Calu3 (cell line): ENCODE data around the gene IFITM1. TPM values are rescaled to one million over a fixed set of nuclear protein-coding genes. Genes with fewer than 3 reads are reported as not detected.

Source experiments
- BruUV-seq: library from RNA; stranded (reverse); fragments of 400-500 nt; replicated peaks from 2 replicates; lab custom pipeline; 2021; lab: Mats Ljungman, UMichigan
- CTCF ChIA-PET: fragments of 300-600 bp; sonication (Branson Sonifier 250); formaldehyde crosslinking; loops from one replicate; lab custom pipeline; 2022; ENCODE audit warnings: antibody characterized with exemption; lab: Charles Lee
- DNase-seq: peaks from one replicate; pipeline ENCODE4 v3.0.0; 2022
- H3K27ac Mint-ChIP-seq: one replicate; pipeline ENCODE4 v1.8.0; 2022; ENCODE audit warnings: mixed read lengths; ENCODE audit not compliant: unreplicated experiment
- H3K27me3 Mint-ChIP-seq: one replicate; pipeline ENCODE4 v1.8.0; 2022; ENCODE audit warnings: mixed read lengths; ENCODE audit not compliant: unreplicated experiment
- H3K36me3 Mint-ChIP-seq: one replicate; pipeline ENCODE4 v1.8.0; 2022; ENCODE audit warnings: mild to moderate bottlenecking, moderate library complexity, mixed read lengths; ENCODE audit not compliant: insufficient read depth, unreplicated experiment
- H3K4me1 Mint-ChIP-seq: one replicate; pipeline ENCODE4 v1.8.0; 2022; ENCODE audit warnings: mild to moderate bottlenecking, low read depth, mixed read lengths; ENCODE audit not compliant: unreplicated experiment
- H3K4me3 Mint-ChIP-seq: one replicate; pipeline ENCODE4 v1.8.0; 2022; ENCODE audit warnings: mild to moderate bottlenecking, low read depth, moderate library complexity, mixed read lengths; ENCODE audit not compliant: unreplicated experiment
- H3K9me3 Mint-ChIP-seq: one replicate; pipeline ENCODE4 v1.8.0; 2022; ENCODE audit warnings: low read depth, mixed read lengths; ENCODE audit not compliant: unreplicated experiment
- intact Hi-C: fragments of 100-400 bp; cut with micrococcal nuclease; formaldehyde crosslinking; loops from one replicate; pipeline ENCODE4 v1.10.0; 2022; ENCODE audit not compliant: unreplicated experiment
- total RNA-seq: library from RNA; stranded (reverse); gene quantifications from 2 replicates; pipeline ENCODE4 v1.2.3, GENCODE V29; 2022
- TF ChIP-seq, protein P1 (sequence below): fragments of 200-600 bp; IDR thresholded peaks from one replicate; pipeline ENCODE4 v1.8.0; 2022; ENCODE audit warnings: antibody characterized with exemption; ENCODE audit not compliant: unreplicated experiment

Gene IFITM1
- total RNA-seq, 1 experiment from 2014 or later, result 45.6 TPM

DNA sequence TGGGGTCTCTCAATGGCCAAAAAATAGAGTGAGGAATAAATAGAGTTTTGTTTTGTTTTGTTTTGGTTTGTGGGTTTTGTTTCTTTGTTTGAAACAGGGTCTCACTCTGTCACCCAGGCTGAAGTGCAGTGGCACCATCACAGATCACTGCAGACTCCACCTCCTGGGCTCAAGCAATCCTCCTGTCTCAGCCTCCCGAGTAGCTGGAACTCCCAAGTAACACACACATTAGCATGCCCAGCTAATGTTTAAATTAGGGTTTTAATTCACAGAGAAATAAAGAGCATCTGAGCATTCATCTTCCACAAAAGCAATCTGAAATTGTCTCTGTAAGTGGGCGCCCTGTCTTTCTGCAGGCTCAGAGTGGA lies 16.0 kb downstream of the IFITM1 start:
- Mint-ChIP-seq H3K36me3 (peaks cover 4% of the 10 kb centered on the region), H3K4me1 (no peaks in the 10 kb centered on the region), H3K9me3 (no peaks in the 10 kb centered on the region), H3K4me3 (no peak overlapping the region), H3K27me3 (peaks cover 36% of the 10 kb centered on the region), H3K27ac (no peak overlapping the region)
- no peak for DNase-seq
- intact Hi-C loops, result no loop called here
- TF ChIP-seq, protein P1, sequence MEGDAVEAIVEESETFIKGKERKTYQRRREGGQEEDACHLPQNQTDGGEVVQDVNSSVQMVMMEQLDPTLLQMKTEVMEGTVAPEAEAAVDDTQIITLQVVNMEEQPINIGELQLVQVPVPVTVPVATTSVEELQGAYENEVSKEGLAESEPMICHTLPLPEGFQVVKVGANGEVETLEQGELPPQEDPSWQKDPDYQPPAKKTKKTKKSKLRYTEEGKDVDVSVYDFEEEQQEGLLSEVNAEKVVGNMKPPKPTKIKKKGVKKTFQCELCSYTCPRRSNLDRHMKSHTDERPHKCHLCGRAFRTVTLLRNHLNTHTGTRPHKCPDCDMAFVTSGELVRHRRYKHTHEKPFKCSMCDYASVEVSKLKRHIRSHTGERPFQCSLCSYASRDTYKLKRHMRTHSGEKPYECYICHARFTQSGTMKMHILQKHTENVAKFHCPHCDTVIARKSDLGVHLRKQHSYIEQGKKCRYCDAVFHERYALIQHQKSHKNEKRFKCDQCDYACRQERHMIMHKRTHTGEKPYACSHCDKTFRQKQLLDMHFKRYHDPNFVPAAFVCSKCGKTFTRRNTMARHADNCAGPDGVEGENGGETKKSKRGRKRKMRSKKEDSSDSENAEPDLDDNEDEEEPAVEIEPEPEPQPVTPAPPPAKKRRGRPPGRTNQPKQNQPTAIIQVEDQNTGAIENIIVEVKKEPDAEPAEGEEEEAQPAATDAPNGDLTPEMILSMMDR, result no peak
- CTCF ChIA-PET, result no interaction called here
- BruUV-seq, result no TSS peak

GRCh38 chr11:330307-330693 lies 16.5 kb downstream of the IFITM1 start:
- Mint-ChIP-seq H3K27me3 (peaks cover 37% of the 10 kb centered on the region), H3K27ac (no peak overlapping the region), H3K4me1 (no peaks in the 10 kb centered on the region), H3K4me3 (no peak overlapping the region), H3K9me3 (no peaks in the 10 kb centered on the region), H3K36me3 (peaks cover 4% of the 10 kb centered on the region)
- CTCF ChIA-PET, result no interaction called here
- intact Hi-C loops, result no loop called here
- BruUV-seq, result no TSS peak
- no peak for DNase-seq
- TF ChIP-seq, protein P1, result no peak

- no peaks in the 10 kb centered on the region for H3K4me1 Mint-ChIP-seq
- H3K9me3 Mint-ChIP-seq, result no peaks in the 10 kb centered on the region
- TF ChIP-seq, protein P1, result no peak
- intact Hi-C loops, result no loop called here
- DNase-seq, result no peak
- H3K27me3 Mint-ChIP-seq, result peaks cover 37% of the 10 kb centered on the region
- H3K36me3 Mint-ChIP-seq, result peaks cover 3% of the 10 kb centered on the region
- BruUV-seq, result no TSS peak
- CTCF ChIA-PET, result no interaction called here
- H3K4me3 Mint-ChIP-seq, result no peak overlapping the region
- no peak overlapping the region for H3K27ac Mint-ChIP-seq
Observed at GRCh38 chr11:330694-331357, 17.0 kb downstream of the IFITM1 start.

GRCh38 chr11:331358-332060 lies 17.7 kb downstream of the IFITM1 start:
- H3K4me1 Mint-ChIP-seq, result no peaks in the 10 kb centered on the region
- no peak overlapping the region for H3K27ac Mint-ChIP-seq
- TF ChIP-seq, protein P1, result no peak
- CTCF ChIA-PET, result no interaction called here
- H3K36me3 Mint-ChIP-seq, result no peaks in the 10 kb centered on the region
- intact Hi-C loops, result no loop called here
- no peak for DNase-seq
- H3K4me3 Mint-ChIP-seq, result no peak overlapping the region
- peaks cover 37% of the 10 kb centered on the region for H3K27me3 Mint-ChIP-seq
- no peaks in the 10 kb centered on the region for H3K9me3 Mint-ChIP-seq
- BruUV-seq, result no TSS peak
